ENCODE data around the gene FOXP4.

Gene FOXP4

DNA sequence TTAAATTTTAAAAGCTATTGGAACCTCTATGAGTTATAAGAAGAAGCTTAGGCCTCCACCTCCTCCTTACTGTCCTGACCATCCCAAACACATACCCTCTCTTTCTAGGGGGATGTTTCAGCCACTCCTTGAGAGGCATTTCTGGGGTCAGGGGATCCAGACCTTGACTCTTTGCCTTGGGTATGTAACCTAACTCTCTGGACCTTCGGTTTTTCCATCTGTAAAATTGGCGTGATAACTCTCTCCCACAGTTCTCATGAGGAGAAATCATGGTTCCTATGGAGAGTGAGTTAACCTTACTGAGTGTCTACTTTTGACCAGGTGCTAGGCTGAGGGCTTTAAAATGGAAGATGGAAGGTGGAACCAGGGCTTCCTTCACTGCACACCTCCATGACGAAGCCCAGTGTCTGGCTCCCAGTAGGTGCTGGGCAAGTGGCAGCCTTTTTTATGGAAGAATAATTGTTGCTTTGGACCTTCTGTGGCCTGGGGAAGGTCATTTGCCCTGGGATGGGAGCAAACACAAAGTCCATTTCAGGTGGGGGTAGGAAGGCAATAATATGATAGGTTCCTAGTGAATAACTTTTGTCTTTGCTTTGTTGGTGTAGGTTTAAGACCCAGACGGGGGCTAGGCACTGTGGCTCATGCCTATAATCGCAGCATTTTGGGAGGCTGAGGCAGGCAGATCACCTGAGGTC lies 18.4 kb downstream of the FOXP4 start:
- no peak overlapping the region for H3K4me3 ChIP-seq (ENCODE audit: low read depth, low read length)
- TF ChIP-seq, protein P1, sequence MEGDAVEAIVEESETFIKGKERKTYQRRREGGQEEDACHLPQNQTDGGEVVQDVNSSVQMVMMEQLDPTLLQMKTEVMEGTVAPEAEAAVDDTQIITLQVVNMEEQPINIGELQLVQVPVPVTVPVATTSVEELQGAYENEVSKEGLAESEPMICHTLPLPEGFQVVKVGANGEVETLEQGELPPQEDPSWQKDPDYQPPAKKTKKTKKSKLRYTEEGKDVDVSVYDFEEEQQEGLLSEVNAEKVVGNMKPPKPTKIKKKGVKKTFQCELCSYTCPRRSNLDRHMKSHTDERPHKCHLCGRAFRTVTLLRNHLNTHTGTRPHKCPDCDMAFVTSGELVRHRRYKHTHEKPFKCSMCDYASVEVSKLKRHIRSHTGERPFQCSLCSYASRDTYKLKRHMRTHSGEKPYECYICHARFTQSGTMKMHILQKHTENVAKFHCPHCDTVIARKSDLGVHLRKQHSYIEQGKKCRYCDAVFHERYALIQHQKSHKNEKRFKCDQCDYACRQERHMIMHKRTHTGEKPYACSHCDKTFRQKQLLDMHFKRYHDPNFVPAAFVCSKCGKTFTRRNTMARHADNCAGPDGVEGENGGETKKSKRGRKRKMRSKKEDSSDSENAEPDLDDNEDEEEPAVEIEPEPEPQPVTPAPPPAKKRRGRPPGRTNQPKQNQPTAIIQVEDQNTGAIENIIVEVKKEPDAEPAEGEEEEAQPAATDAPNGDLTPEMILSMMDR (IDR thresholded peaks at IDR 0.05; ENCODE audit: borderline replicate concordance, insufficient read depth, low read depth, low read length) = no peak

DNA sequence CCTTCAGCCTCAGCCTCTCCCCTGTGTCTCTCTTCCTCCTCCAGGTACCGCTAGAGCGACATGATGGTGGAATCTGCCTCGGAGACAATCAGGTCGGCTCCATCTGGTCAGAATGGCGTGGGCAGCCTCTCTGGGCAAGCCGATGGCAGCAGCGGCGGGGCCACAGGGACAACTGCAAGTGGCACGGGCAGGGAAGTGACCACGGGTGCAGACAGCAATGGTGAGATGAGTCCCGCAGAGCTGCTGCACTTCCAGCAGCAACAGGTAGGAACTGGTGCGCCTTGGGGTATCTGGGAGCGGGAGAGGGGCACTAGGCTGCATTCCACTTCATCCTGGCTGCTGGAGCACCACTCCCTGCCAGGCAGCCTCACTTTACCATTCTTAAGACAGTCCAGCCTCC lies 19.5 kb downstream of the FOXP4 start:
- no peak overlapping the region for H3K4me3 ChIP-seq (ENCODE audit: low read depth, low read length)
- TF ChIP-seq, protein P1 (IDR thresholded peaks at IDR 0.05; ENCODE audit: borderline replicate concordance, insufficient read depth, low read depth, low read length) = no peak

DNA sequence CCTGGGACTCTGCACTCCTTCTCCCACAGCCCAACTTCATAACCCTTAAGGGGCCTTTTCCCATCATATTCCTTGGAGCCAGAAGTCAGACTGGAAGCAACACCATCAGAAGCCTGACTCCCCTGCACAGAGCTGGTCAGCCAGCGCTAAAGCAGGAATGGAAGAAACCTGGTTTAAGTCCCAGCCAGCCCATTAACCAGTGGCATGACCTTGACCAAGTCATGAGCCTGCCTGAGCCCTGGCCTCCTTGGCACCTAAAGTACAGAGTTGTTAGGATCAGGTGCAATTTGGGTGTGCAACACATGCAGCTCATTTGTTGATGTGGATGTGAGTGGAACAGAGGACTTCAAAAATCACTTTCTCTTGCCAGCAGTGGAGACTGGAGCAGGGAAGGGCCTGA lies 20.8 kb downstream of the FOXP4 start:
- no peak overlapping the region for H3K4me3 ChIP-seq (ENCODE audit: low read depth, low read length)

DNA sequence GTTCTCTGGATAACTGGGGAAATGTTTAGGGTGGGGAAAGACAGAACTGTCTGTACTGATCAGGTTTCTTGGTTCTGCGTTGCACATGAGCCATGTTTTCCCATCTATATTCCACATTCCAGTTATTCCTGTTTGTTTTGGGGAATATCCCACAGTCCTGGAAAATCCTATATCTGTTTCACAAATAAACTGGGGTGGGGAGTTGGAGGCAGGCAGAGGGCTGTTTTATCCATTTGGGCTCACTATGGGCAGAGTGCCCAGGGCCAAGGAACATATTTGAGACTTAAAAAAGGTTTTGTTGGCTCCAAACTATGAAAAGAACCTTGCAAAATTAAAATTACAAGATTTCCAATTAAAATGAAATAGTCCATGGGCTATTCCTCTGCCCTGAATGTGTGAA lies 21.5 kb downstream of the FOXP4 start:
- TF ChIP-seq, protein P1 (IDR thresholded peaks at IDR 0.05; ENCODE audit: borderline replicate concordance, insufficient read depth, low read depth, low read length) = no peak
- H3K4me3 ChIP-seq (ENCODE audit: low read depth, low read length) = no peak overlapping the region

More for the DNA sequence above, 20.8 kb downstream of the FOXP4 start:
- TF ChIP-seq, protein P1 (IDR thresholded peaks at IDR 0.05; ENCODE audit: borderline replicate concordance, insufficient read depth, low read depth, low read length) = no peak

DNA sequence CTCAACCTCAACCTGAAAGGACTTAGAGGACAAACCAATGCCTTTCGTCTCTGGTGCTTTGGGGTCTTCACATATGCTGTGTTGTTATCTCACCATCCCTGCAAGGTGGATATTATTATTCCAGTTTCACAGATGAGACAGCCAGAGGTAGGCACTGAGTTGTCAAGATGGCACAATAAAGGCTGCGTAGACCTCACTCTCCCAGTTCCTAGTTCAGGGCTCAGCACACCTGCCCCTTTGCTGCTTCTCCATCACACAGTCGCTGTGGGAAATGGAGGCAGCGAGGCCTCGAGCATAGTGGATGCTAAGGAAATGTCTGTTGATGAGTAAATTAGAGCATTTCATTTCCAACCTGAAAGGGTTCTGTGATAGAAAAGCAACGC lies 22.0 kb downstream of the FOXP4 start:
- TF ChIP-seq, protein P1 (IDR thresholded peaks at IDR 0.05; ENCODE audit: borderline replicate concordance, insufficient read depth, low read depth, low read length) = no peak
- no peak overlapping the region for H3K4me3 ChIP-seq (ENCODE audit: low read depth, low read length)

DNA sequence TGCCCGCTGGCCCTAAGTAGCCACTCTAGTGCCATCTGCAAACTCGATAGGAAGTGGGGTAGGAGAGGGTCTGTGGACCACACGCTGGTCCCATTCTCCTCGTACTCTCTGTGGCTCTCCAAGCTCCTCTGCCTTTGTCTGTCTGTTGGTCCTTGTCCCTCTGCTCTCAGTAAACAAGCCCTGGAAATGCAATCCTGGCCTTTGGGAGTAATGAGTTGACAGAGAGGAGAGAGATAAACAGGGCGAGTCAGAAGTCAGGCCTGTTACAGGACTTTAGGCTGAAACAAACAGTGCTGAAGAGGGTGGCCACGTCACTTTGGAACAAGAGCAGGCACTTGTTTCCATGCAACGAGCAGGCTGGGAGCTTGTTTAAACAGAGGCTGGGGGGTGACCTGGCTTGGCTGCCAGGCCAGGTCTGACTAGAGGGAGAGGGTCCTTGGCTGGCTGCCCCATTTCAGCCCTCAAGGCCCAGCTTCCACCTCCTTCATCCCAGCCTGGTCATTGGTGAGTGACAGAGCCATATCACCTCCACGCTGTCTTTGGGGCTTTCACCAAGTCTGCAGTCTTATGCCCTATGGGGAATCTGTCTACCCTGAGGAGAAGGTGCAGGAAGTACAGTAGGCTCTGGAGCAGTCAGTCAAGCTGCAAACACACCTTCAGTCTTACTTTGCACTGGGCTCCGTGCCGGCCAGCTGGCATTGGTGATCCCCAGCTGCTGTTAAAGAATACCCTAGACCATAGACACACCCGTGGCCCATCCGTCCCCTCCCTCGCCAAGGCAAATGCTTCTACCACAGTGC lies 22.6 kb downstream of the FOXP4 start:
- H3K4me3 ChIP-seq (ENCODE audit: low read depth, low read length) = no peak overlapping the region
- TF ChIP-seq, protein P1 (IDR thresholded peaks at IDR 0.05; ENCODE audit: borderline replicate concordance, insufficient read depth, low read depth, low read length) = no peak

DNA sequence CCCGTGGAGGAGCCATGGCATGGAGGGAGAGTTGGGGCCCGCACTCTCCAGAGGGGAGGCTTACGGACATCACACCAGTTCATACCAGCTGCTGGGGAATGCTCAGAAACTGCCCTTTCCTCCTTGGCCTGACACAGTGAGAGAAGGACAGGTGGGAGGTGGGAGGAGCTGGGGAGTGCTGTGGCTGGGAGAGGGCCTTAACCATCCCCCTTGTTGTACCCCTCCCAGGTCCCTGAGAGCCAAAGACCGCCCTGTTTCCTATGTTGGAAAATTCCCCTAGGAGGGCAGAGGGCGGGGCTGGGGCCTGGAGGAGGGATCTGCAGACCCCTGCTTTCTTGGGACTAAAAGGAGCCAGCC lies 24.1 kb downstream of the FOXP4 start:
- TF ChIP-seq, protein P1 (IDR thresholded peaks at IDR 0.05; ENCODE audit: borderline replicate concordance, insufficient read depth, low read depth, low read length) = no peak
- H3K4me3 ChIP-seq (ENCODE audit: low read depth, low read length) = no peak overlapping the region

Data from GM12875 (cell line).